Melanocyte of skin (primary cell): ENCODE measurements around the gene UBAC2. TPM values are rescaled to one million over a fixed set of nuclear protein-coding genes. Genes with fewer than 3 reads are reported as not detected.

ENCODE experiments used
- small RNA-seq, 2 donors: library from RNA; depleted of rRNA; stranded (forward); fragments of <200 nt; gene quantifications; one replicate each; pipeline ENCODE3, GENCODE V24; 2012
- total RNA-seq, 2 donors: library from RNA; depleted of rRNA; stranded (reverse); fragments of >200 nt; gene quantifications; 2 replicates each; pipeline ENCODE4 v1.2.3, GENCODE V29; 2012

Gene UBAC2, protein sequence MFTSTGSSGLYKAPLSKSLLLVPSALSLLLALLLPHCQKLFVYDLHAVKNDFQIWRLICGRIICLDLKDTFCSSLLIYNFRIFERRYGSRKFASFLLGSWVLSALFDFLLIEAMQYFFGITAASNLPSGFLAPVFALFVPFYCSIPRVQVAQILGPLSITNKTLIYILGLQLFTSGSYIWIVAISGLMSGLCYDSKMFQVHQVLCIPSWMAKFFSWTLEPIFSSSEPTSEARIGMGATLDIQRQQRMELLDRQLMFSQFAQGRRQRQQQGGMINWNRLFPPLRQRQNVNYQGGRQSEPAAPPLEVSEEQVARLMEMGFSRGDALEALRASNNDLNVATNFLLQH
- 10 to 100 TPM; 25.1 to 30.6 TPM for total RNA-seq

DNA sequence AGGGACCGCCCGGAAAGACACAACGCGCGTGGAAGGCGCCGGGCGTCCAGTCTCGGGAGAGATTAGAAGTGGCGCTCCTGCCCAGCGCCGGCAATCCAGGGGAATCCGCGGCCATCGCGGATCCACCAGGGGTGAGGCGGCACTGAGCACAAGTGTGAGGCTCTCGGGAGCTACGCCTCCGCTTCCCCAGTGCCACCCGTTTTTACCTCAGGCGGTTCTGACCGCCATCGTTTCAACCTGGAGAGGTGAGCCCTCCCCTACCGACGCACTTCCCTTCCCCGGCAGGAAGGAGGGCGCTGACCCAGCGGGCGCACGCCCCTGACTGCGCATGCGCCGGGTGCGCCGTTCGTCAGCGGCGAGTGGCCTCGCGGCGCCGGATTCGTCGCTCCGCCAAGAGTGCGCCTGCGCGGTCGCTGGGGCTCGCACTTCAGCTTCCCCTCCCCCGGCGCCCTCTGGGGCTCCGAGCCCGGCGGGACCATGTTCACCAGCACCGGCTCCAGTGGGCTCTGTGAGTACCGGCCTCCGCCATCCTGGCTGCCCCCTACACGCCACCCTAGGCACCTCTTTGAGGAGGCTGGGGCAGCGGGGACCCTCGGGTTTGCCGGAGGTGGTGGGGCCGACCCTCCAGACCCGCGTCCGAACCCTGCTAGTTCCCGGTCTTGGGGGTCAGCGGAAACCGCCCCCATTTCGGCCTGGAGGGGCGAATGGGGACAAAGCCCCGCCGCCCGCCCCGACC lies at the start of gene UBAC2:
Gene UBAC2 (plus strand): TSS at position 423 of the 736 bp plus-strand sequence. CDS start 55 bp downstream, at position 478.

DNA sequence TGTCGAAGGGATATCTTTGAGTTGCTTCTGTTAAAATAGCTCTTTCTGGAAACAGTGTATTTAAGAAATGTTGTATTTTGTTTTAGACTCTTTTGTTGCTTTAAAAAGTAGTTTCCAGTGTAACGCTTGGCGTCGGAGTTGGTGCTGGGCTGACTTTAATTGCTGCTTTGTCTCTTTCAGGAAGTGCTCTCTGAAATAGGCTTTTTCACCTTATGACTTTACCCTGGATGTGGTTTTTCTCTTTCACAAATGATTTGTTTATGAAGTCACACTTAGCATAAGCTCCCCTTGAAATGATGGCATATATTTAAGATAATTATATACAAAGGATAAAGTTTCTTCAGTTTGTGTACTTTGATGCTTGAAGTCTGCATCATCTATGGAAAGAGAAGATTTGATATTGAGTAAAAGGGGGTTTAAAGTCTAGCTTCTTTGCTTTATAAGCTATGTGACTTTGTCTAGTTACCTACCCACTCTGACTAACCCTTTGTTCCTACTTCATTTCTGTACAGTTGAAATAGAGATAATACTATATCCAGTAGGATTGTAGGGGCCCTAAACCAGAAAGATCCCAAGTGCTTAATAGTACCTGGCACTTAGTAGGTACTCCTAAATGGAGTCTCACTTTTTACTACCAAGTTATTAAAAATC lies 57.7 kb downstream of the UBAC2 start, which contains the start of gene GPR18:
Gene GPR18 (minus strand): TSS at position 170 of the 651 bp plus-strand sequence. CDS start 2,507 bp downstream, outside the sequence.

DNA sequence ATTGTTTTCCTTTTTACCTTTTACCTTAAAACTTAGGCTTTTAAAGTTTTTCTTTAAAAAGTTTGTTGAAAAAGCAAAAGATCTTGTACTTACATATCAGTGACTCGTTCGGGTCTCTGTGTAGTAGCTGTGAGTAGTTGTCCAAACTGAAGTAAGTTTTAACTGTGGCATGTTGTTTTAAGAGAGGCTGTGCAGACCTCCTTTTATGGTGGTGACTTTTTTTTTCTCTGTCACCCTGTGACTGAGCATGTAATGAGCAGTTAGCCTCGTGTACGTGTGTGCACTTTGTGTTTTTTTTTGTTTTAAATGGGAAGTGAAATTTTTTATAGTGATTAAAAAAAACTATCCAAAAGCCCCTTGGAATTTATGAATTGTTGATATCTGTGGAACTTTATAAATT lies 106.6 kb downstream of the UBAC2 start, which contains the start of gene GPR183:
Gene GPR183 (minus strand): TSS at position 153 of the 400 bp plus-strand sequence. CDS start 11,254 bp downstream, outside the sequence.

Small RNA genes lying within 50 kb of the gene (small RNA-seq; reads per million reads assigned to genes)
- gene MIR623 (0 reads per million in 2 donors), gene RN7SKP9 (0.04 to 0.17 reads per million in 2 donors)

Other genes starting within 250 kb of the UBAC2 start
- 10 to 100 TPM; 21.0 to 25.1 TPM for gene DOCK9, start 222.8 kb upstream of the UBAC2 start, total RNA-seq
- under 1 TPM; 0.33 to 0.69 TPM for gene GPR18, start 57.5 kb downstream of the UBAC2 start, total RNA-seq
- under 1 TPM in 1 of 2 donors, not detected in 1; under 0.01 TPM for gene GPR183, start 106.5 kb downstream of the UBAC2 start, total RNA-seq